SK-N-MC (cell line): Measurements from ENCODE around the gene CCDC141.
"Not testable (repeated sequence)": the region's sequence is repeated elsewhere in the genome, so short reads cannot be mapped to it uniquely, and the experiment has no call there.

Experiments used
- DNase-seq: peaks from one replicate; pipeline ENCODE4 v3.0.0-alpha.2; 2011; ENCODE audit warnings: low read depth, low spot score
- H3K27ac ChIP-seq: fragments of 200-600 bp; sonication (generic); 2 replicates; pipeline ENCODE4 v1.5.1; 2016; ENCODE audit warnings: mixed run types
- H3K36me3 ChIP-seq: fragments of 200-600 bp; sonication (generic); 2 replicates; pipeline ENCODE4 v1.6.1; 2017; ENCODE audit warnings: antibody characterized with exemption, low read length, mixed read lengths; ENCODE audit not compliant: insufficient read depth
- H3K4me3 ChIP-seq: fragments of 200-600 bp; sonication (generic); 2 replicates; pipeline ENCODE4 v1.5.1; 2016
- H3K9ac ChIP-seq: fragments of 200-600 bp; sonication (generic); 2 replicates; pipeline ENCODE4 v1.8.0; 2017; ENCODE audit warnings: mixed run types, mixed read lengths; ENCODE audit not compliant: insufficient read length
- H3K9me3 ChIP-seq: fragments of 200-600 bp; sonication (generic); 2 replicates; pipeline ENCODE4 v1.6.1; 2017; ENCODE audit warnings: low read depth, mild to moderate bottlenecking, antibody characterized with exemption, low read length, moderate library complexity, mixed read lengths
- EZH2 ChIP-seq: fragments of 200-600 bp; sonication (generic); IDR thresholded peaks from one replicate; pipeline ENCODE4 v1.6.1; 2017; ENCODE audit warnings: antibody characterized with exemption
- FOXP2 ChIP-seq: optimal IDR thresholded peaks from 2 replicates; pipeline ENCODE3; 2011; ENCODE audit warnings: mild to moderate bottlenecking, moderate library complexity; ENCODE audit not compliant: insufficient read depth; ENCODE audit errors: extremely low read length, control extremely low read depth
- POLR2AphosphoS5 ChIP-seq: IDR thresholded peaks from 2 replicates; pipeline ENCODE4 v1.6.1; 2012; ENCODE audit warnings: mild to moderate bottlenecking, low read depth, low read length, borderline replicate concordance

The CCDC141 gene

DNA sequence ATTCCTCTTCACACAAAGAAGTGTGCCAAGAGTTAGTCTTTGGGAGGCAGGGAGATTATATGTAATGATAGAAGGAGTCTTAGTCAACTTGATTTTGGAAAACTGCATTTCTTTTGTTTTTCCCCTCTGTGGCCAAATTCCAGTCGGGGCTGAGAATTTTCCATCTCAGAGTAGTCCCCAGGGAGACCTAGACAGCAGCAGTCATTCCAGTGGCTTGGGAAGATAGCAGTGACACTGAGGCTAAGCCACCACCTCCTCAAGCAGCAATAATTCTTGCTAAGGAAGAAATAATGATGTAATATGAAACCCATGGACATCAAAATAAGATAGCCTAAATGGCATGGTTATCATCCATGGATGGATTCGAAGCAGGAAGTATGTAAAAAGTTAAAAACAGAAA, 21.0 kb upstream of the CCDC141 start:
- Histone ChIP-seq H3K9ac (no peak overlapping the region), H3K27ac (no peak overlapping the region), H3K9me3 (no peaks in the 10 kb centered on the region), H3K36me3 (no peaks in the 10 kb centered on the region), H3K4me3 (no peak overlapping the region)
- no peak for DNase-seq
- TF ChIP-seq FOXP2 = no peak

DNA sequence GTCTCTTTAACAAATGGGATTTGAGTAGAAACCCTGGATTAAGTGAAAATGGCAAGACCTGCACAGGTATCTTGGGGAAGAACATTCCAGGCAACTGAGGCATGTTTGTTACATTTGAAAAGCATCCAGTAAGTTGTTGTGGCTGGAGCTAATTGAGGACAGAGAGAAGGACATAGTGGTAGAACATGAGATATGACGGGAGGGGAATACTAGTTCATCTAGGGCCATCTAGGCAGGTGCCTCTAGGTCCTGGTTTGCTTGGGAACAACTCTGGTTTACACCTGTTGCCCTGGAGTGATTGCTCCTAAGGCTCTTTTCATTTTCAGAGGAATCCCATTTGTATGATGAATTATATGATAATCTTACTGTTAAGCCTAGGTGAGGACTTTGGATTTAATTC, 19.7 kb upstream of the CCDC141 start:
- TF ChIP-seq FOXP2 (no peak), POLR2AphosphoS5 (no peak), EZH2 (no peak)
- no peak for DNase-seq
- H3K36me3 ChIP-seq = no peaks in the 10 kb centered on the region
- no peaks in the 10 kb centered on the region for H3K9me3 ChIP-seq
- H3K4me3 ChIP-seq = no peak overlapping the region
- no peak overlapping the region for H3K27ac ChIP-seq
- no peak overlapping the region for H3K9ac ChIP-seq

DNA sequence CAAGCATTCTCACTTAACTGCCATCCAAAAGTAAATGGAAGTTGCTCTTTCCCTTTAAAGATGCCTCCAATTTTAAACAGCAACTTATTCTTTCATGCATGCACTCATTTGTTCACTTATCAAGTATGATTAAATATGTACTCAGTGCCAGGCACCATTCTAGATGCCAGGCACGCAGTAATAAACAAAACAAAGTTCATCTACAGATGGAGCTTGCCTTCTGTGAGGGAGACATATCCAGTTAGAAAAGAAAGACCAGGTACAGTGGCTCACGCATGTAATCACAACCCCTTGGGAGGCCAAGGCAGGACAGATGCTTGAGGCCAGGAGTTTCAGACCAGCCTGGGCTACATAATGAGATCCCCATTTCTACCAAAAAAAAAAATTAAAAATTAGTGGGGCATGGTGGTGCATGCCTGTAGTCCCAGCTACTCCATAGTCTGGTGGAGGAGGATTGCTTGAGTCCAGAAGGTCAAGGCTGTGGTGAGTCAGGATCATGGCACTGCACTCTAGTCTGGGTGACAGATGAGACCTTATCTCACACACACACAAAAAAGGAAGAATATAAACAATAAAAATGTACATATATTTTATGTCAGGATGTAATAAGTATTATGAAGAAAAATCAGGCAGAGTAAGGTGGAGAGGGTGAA, 19.2 kb upstream of the CCDC141 start:
- Histone ChIP-seq H3K9ac (no peak overlapping the region), H3K36me3 (no peaks in the 10 kb centered on the region), H3K4me3 (no peak overlapping the region), H3K9me3 (no peaks in the 10 kb centered on the region), H3K27ac (no peak overlapping the region)
- DNase-seq = no peak
- TF ChIP-seq POLR2AphosphoS5 (no peak), FOXP2 (no peak), EZH2 (no peak)

DNA sequence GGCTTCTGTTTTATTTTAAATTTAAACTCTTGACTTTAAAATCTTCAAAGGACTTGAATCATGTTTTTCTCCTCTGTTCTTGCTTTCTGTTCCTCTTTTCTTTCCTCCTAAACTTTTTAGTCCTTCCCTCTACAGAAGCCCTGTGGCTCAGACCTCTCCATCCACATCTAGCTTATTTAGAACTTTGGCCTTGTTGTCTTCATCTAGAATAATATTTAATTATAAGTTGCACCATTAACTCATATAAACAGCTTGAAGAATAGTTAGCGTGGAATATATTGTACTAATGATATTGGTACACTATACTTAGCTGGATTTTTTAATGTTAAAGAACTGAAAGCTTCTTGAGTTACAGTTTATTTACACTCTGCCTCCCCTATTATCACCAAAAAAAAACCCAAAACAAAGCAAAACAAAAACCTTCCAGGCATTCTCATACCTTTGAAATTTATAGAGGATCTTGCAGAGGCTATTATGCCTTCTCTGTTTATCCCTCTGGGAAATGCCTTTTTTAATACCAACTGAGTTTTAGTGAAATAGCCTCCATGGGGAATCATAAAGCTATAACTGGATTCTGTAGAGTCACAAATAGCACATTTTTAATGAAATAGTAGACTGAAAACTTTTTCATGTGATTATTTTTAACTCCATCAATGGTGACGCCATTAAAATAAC, 9.2 kb upstream of the CCDC141 start:
- no peaks in the 10 kb centered on the region for H3K36me3 ChIP-seq
- H3K27ac ChIP-seq = no peak overlapping the region
- H3K9me3 ChIP-seq = no peaks in the 10 kb centered on the region
- no peak overlapping the region for H3K4me3 ChIP-seq
- no peak overlapping the region for H3K9ac ChIP-seq
- DNase-seq = no peak
- TF ChIP-seq EZH2 = no peak
- no peak for TF ChIP-seq FOXP2
- no peak for TF ChIP-seq POLR2AphosphoS5

DNA sequence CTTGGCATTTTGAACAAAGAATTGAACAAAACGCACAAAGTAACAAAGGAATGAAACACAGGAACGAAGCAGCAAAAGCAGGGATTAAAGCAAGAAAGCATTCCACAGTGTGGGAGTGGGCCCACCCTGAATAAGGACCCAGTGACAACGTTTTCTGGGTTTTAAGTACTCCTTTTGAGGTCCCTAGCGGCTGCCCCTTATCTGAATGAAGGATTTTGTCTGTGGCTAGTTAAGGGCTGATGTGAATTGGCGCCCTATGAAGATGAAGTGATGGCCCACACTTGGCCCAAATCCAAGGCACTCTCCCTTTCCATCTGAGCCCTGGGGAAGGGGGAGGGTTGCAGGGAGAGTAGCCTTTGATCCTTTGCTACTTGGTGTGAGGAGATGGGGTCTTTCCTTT, 7.8 kb upstream of the CCDC141 start:
- H3K9ac ChIP-seq = no peak overlapping the region
- H3K36me3 ChIP-seq = no peaks in the 10 kb centered on the region
- TF ChIP-seq EZH2 (no peak), FOXP2 (no peak), POLR2AphosphoS5 (no peak)
- no peak overlapping the region for H3K4me3 ChIP-seq
- H3K9me3 ChIP-seq = no peaks in the 10 kb centered on the region
- DNase-seq = no peak
- no peak overlapping the region for H3K27ac ChIP-seq

DNA sequence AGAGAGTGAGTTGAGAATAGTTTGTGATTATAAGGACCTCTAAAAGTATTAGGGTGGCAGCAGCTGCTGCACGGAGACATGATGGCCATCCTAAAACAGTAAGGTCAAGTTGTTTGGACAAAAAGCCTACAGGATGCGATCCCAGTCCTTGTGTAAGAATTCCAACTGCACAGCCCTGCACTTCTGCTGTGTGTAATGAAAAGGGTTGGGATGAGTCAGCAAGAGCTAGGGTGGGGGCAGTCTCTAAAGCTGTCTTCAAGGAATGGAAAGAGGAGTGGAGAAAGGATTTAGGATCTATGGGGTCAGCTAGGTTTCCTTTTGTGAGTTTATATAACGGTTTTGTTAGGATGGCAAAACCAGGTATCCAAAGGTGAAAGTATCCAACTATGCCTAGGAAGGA, 3.6 kb upstream of the CCDC141 start:
- not testable (repeated sequence) for H3K4me3 ChIP-seq, H3K9ac ChIP-seq, H3K9me3 ChIP-seq, H3K36me3 ChIP-seq, DNase-seq, H3K27ac ChIP-seq

DNA sequence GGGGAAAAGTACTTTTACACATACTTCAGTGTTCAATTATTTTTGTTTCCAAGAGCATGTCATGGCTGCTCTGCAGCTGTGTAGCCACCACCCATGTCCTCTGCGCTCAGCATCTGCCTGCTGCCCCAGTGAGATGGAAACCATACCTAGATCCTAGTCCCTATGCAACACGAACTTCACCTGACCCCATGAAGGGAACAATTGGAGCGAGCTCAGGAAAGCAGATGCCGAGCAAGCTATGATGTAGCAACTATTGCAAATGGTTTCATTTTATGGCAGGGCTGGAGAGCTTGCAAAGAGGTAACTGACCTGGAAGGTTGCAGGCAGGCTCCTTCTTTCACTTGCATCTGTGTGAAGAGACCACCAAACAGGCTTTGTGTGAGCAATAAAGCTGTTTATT, 1.3 kb upstream of the CCDC141 start:
- Histone ChIP-seq H3K9ac (no peak overlapping the region), H3K27ac (no peak overlapping the region), H3K4me3 (no peak overlapping the region), H3K9me3 (no peaks in the 10 kb centered on the region), H3K36me3 (no peaks in the 10 kb centered on the region)
- no peak for TF ChIP-seq POLR2AphosphoS5
- no peak for TF ChIP-seq EZH2
- no peak for DNase-seq

DNA sequence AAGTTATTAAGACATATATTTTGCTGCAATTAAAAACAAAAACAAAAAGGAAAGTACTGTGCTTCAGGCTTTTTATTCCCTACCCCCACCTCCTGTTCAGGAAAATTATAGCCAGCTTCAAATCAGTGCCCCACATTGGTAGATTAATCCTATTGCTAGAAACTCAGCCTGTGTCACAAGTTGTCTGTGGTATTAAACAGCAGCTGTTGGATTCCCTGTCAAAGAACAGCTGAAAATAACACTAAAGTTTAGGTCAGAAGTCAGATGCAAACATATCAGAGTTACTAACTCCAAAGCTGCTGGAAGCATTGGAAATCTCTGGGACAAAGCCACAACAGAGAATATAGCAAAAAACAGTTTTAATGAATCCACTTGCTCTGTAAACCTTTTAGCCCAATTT, 818 bp upstream of the CCDC141 start:
- H3K27ac ChIP-seq = no peak overlapping the region
- no peak overlapping the region for H3K9ac ChIP-seq
- no peaks in the 10 kb centered on the region for H3K9me3 ChIP-seq
- H3K4me3 ChIP-seq = no peak overlapping the region
- H3K36me3 ChIP-seq = no peaks in the 10 kb centered on the region
- no peak for DNase-seq
- TF ChIP-seq FOXP2 = no peak
- no peak for TF ChIP-seq EZH2

DNA sequence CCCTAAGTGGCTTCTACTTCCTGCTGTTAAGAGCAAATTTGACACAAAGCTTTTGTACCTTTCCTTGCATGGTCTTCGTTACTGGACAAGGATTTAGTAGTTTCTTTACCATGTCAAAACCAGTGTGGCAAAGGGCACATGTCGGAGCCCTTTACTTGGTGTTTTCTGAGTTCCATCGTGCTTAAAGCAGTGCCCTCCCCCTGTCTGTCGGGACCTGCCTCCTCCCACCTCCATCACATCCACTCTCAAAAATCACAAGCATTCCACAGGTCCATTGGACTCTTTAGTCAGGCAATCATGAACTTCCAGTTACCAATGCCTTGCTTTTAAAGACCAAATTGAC, 763 bp downstream of the CCDC141 start:
- no peak overlapping the region for H3K4me3 ChIP-seq
- no peak overlapping the region for H3K9ac ChIP-seq
- DNase-seq = no peak
- no peak overlapping the region for H3K27ac ChIP-seq
- H3K36me3 ChIP-seq = no peaks in the 10 kb centered on the region
- H3K9me3 ChIP-seq = no peaks in the 10 kb centered on the region
- no peak for TF ChIP-seq EZH2
- no peak for TF ChIP-seq FOXP2
- no peak for TF ChIP-seq POLR2AphosphoS5

DNA sequence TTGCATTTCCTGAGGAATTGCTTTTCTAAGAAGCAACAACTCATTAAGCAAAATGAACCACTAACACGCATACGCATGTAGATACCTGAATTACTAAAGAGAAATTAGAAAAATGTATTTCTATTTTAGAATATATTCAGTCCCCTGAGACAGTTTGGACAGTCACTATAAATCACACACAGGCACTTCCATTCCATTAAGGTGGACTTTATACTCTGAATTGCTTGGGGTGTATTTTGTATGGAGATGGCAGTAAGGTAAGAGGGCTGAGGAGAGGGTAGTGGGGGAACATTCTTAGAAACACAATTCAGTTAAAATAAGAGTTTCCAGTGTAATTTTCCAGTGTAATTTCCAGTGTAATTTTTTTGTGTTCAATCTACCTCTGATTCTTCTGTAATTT, 1.8 kb downstream of the CCDC141 start:
- H3K9ac ChIP-seq = no peak overlapping the region
- H3K9me3 ChIP-seq = no peaks in the 10 kb centered on the region
- TF ChIP-seq POLR2AphosphoS5 (no peak), FOXP2 (no peak), EZH2 (no peak)
- DNase-seq = no peak
- H3K27ac ChIP-seq = no peak overlapping the region
- no peak overlapping the region for H3K4me3 ChIP-seq
- no peaks in the 10 kb centered on the region for H3K36me3 ChIP-seq

DNA sequence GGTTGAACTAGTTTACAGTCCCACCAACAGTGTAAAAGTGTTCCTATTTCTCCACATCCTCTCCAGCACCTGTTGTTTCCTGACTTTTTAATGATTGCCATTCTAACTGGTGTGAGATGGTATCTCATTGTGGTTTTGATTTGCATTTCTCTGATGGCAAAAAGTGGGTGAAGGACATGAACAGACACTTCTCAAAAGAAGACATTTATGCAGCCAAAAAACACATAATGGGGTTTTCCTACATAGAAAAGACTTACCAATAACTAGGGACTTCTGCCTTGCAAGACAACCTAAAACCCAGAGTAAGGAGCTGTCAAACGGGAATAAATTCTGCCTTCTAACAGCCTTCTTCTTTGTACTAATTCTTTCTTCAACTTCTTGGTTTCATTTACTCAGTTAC, 4.3 kb downstream of the CCDC141 start:
- not testable (repeated sequence) for H3K36me3 ChIP-seq, H3K9ac ChIP-seq, DNase-seq, H3K4me3 ChIP-seq, H3K9me3 ChIP-seq, H3K27ac ChIP-seq
